Erythroblast (primary cell): ENCODE measurements around the gene CNTN4.

ENCODE experiments used
- DNase-seq, 2 experiments: peaks; one replicate each; lab custom pipeline; 2025; lab: John Stamatoyannopoulos, UW
- GATA1 ChIP-seq: IDR thresholded peaks from 2 replicates; pipeline ENCODE4 v1.6.1; 2011; ENCODE audit warnings: low read depth, mild to moderate bottlenecking, control low read depth, low read length, moderate library complexity
- POLR2A ChIP-seq: IDR thresholded peaks from 2 replicates; pipeline ENCODE4 v1.6.1; 2011; ENCODE audit warnings: mild to moderate bottlenecking, low read length

CNTN4 gene

GRCh38 chr3:2823031-2823430, 724.4 kb downstream of the CNTN4 start:
- TF ChIP-seq GATA1: no peak
- no peak for TF ChIP-seq POLR2A
- no peak for DNase-seq

GRCh38 chr3:2823437-2824211, 725.0 kb downstream of the CNTN4 start:
- TF ChIP-seq GATA1 (no peak), POLR2A (no peak)
- no peak for DNase-seq

GRCh38 chr3:2826036-2826435, 727.4 kb downstream of the CNTN4 start:
- no peak for DNase-seq
- TF ChIP-seq POLR2A (no peak), GATA1 (no peak)

GRCh38 chr3:2826453-2826852, 727.8 kb downstream of the CNTN4 start:
- no peak for DNase-seq
- TF ChIP-seq POLR2A (no peak), GATA1 (no peak)

- DNase-seq: no peak
- TF ChIP-seq GATA1 (no peak), POLR2A (no peak)
Measured at GRCh38 chr3:2837239-2837638, 738.6 kb downstream of the CNTN4 start.

- TF ChIP-seq GATA1: no peak
- TF ChIP-seq POLR2A: no peak
- DNase-seq: no peak
Measured at GRCh38 chr3:2837910-2838309, 739.2 kb downstream of the CNTN4 start.

GRCh38 chr3:2838546-2839157, 740.0 kb downstream of the CNTN4 start:
- TF ChIP-seq GATA1 (no peak), POLR2A (no peak)
- no peak for DNase-seq

- TF ChIP-seq GATA1 (no peak), POLR2A (no peak)
- no peak for DNase-seq
Measured at GRCh38 chr3:2839876-2840275, 741.2 kb downstream of the CNTN4 start.

GRCh38 chr3:2847062-2847841, 748.6 kb downstream of the CNTN4 start:
- no peak for DNase-seq
- TF ChIP-seq POLR2A (no peak), GATA1 (no peak)

GRCh38 chr3:2849092-2849491, 750.4 kb downstream of the CNTN4 start:
- TF ChIP-seq POLR2A (no peak), GATA1 (no peak)
- no peak for DNase-seq

- peak in 1 of 2 experiments; percentile 26 for DNase-seq
- TF ChIP-seq GATA1: no peak
- no peak for TF ChIP-seq POLR2A
Measured at GRCh38 chr3:2850701-2851100, 752.0 kb downstream of the CNTN4 start.

GRCh38 chr3:2851361-2851760, 752.7 kb downstream of the CNTN4 start:
- no peak for DNase-seq
- TF ChIP-seq POLR2A (no peak), GATA1 (no peak)

- DNase-seq: no peak
- TF ChIP-seq POLR2A (no peak), GATA1 (no peak)
Measured at GRCh38 chr3:2851835-2852234, 753.2 kb downstream of the CNTN4 start.

GRCh38 chr3:2853651-2854050, 755.0 kb downstream of the CNTN4 start:
- no peak for DNase-seq
- TF ChIP-seq GATA1 (no peak), POLR2A (no peak)
